Inflammatory macrophage (primary cell): ENCODE measurements around the gene SH3BGR.

Experiments used
- DNase-seq, 2 donors: peaks; one replicate each; pipeline ENCODE4 v3.0.0-alpha.2; 2020 to 2022

The SH3BGR gene

GRCh38 chr21:39555911-39556590 lies 104.3 kb downstream of the SH3BGR start:
- no peak for DNase-seq

- DNase-seq = no peak
Measured at GRCh38 chr21:39559511-39559910, 107.7 kb downstream of the SH3BGR start.

- DNase-seq = no peak
Measured at GRCh38 chr21:39561140-39561539, 109.4 kb downstream of the SH3BGR start.

- DNase-seq = no peak
Measured at GRCh38 chr21:39562791-39563770, 111.3 kb downstream of the SH3BGR start.

GRCh38 chr21:39564200-39564599 lies 112.4 kb downstream of the SH3BGR start:
- no peak for DNase-seq
